ENCODE results near the gene CCDC9B.

The CCDC9B gene

DNA sequence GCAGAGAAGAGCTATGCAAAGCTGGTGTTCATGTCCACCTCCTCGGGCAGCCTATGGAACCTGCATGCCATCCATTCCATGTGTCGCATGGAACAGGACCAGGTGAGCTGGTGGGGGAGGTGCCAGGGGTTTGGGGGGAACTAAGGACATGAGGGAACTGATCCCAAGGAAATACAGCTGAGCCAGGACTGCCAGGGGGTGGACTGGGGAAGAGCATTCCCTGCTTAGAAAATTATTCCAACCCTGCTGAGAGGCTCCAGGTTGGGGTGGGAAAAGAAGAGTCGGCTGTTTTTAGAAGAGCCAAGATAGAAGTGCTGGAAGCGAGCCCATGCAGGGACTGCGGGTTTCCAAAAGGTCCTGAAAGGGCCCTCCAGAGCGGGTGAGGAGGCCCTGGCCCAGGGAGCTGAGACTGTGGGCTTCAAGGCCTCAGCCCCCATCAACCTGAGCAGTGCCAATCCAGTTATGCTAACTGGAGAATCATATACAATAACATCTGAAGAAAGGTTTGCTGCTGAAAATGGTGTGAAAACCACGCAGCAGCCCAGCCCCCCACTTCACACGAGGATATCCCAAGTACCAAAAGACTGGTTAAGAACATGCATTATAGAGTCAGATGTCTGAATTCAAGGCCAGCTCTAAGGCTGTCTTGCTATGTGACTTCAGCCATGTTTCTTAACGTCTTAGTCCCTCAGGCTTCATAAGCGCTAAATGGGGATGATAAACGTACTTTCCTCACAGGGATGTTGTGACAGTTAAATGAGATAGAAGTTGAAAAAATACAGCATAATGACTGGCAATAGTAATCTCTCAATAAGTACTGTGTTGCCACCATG is 25.1 kb upstream of the CCDC9B start:
- ATAC-seq (no peak), DNase-seq (no peak)

DNA sequence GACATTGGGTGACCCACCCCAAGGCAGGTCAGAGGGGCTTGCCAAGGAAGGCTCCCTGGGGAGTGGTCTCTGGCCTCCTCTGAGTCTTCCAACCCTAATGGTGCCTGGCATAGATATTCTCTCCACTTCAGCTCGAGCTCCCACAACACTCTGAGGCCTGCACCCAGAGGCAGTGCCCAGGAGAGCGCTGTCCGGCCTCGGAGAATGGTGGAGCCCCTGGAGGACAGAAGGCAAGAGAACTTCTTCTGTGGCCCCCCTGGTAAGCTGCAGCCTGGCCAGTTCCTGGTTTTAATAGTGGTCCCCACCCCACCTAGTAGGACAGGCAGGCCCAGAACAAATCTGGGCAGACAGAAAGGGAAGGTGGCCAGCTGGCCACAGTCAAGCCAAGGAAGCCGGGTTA is 24.3 kb upstream of the CCDC9B start:
- DNase-seq (no peak), ATAC-seq (no peak)

DNA sequence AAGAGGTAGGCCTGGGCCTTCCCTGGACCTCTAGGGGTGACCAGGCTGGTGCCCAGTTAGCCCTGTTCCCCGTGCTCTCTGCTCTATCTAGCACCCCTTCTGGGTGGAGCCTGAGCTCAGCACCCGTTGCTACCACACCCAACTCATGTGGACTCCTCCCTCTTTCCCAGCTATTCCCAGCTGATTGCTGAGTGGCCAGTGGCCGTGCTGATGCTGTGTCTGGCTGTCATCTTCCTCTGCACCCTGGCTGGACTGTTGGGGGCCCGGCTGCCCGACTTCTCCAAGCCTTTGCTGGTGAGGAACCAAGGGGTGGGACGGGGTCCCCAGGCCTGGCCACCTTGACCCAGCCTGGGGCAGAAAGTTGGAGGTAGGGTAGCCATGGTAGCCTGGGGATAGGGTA is 23.5 kb upstream of the CCDC9B start:
- ATAC-seq, result no peak
- DNase-seq, result no peak

DNA sequence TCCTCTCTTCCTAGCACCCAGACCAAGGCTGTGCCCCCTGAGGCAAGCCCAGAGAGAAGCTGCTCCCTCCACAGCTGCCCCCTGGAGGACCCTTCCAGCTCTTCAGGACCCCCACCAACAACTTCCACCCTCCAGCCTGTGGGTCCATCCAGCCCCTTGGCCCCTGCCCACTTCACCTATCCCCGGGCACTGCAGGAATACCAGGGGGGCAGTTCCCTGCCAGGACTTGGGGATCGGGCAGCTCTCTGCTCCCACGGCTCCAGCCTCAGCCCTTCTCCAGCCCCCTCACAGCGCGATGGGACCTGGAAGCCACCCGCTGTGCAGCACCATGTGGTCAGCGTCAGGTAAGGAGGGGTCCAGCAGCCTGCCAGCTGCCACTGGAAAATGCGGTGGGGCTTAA is 22.9 kb upstream of the CCDC9B start:
- DNase-seq (no peak), ATAC-seq (no peak)

DNA sequence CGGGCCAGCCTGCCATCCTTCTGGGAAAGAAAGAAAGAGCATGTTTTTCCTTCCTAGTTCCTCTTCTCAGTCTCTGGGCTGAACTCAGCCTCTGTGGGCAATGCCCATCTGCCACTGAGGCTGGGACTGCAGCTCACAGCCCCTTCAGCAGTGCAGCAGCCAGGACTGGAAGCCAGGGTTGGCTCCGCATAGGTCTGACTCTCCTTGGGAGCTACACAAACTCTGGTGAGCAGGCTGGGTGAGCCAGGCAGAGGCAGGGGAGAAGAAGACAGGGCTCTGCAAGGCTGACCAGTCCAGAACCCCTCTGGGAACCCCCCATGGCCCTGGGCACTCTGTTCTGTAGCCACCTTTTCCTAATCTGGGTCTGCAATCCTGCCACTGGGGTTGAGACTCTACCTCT is 20.9 kb upstream of the CCDC9B start:
- ATAC-seq (no peak), DNase-seq (no peak)

DNA sequence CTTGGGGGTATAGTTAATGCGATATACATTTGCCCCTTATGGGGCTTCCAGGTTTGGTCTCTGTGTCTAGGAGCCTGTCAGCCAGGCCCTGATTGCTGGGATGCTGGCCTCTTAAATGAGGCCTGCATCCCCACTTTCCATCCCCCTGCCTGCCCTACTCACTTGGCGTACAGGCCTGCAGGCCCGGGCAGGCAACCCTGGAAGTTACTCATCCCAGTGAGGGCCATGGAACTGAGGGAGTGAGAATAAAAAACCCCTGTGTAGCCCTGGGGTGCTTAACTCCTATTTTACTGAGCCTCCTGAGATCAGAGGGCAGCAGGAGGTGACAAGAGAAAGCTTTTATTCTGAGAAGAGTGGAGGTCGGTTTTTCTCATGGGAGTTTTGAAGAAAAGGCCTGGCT is 19.3 kb upstream of the CCDC9B start:
- DNase-seq (no peak), ATAC-seq (no peak)

DNA sequence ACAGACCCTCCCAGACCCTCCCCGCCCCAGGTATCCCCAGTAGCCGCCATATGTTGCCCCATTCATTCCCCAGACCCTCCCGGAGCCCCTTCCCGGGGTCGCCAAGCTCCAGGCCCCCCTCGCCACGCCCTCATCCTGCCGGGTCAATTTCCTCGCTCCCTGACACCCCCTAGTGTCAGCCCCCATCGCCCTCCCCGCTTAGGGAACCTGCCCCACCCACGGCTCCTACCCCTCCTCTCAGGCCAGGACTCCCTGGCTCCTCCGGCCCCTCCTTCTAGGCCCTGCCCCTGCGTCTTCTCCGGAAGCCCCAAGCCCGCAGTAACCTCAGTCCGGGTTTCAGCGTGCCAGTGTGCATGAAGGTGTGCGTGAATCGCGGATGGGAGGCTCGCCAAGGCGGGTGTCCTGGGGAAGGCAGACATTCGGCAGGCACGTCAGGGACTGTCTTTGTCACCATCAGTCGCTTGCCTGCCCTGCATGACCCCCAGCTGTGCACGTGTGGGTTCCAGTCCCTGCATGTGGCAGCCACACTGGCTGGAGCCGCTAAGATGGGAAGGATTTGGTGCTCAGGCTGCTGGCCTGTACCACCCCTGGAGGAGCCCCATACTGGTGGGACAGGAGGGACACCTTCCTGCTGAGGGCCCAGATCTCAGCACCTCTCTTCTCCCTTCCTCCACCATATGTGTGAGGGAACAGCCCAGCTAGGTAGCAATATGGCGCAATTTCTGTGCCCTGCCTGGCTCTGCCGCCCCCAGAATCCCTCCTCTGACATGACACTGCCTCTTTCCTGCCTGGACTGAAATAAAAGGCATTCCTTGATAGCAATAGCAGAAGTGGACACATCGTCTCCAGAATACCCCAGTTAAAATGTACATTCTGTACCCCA is 18.0 kb upstream of the CCDC9B start:
- ATAC-seq (peak; percentile 24), DNase-seq (peak; percentile 31)

DNA sequence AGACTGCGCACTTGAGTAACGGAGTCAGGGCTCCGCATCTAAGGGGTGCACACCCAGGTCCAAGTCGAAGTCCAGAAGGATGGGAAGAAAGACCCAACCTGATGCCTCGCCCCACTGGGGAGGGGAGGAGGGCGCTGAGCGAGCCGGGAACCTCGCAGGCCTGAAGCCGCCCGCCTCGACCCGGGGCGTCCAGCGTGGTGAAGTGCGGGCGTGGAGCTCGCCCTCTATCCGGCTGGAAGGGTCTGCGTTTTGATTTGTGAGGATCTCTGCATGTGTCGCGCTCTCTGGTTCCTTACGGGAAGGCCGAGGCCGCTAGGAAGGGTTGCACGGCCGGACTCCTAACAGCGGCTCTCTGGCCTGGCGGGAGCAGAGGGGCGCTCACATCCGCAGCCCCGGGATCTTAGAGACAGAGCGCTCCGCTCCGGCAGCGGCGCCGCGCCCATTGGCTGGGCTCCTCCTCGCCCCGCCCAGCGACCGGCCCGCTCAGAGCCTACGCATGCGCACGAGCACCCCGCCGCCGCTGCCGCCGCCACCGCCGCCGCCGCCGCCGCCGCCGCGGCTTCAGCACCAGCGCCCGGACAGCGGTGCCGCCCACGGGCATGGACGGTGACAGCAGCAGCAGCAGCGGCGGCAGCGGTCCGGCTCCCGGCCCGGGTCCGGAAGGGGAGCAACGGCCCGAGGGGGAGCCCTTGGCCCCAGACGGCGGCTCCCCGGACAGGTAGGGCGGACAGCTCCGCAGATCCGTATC is 17.2 kb upstream of the CCDC9B start, which contains the start of gene DISP2:
Gene DISP2 (plus strand): TSS at position 497 of the 748 bp plus-strand sequence. CDS start 103 bp downstream, at position 600.
- ATAC-seq, result peak; percentile 90
- DNase-seq, result peak; percentile 95

DNA sequence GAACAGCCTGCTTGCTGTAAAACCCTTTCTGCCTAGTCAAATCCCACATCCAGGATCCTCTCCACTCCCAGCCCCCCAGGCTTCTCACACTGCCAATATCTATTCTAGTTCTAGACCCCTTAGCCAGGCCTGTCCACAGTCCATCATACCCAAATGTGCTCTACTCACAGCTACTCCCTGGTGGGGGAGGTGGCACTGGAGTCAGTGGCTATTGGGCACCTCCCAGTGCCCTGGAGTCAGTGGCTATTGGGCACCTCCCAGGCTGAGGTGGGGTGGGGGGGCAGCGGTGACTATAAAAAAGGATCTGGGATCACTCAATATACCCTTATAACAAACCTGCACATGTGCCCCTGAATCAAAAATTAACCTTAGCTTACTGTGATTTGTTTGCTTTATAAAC is 16.5 kb upstream of the CCDC9B start:
- ATAC-seq, result no peak
- DNase-seq, result no peak

DNA sequence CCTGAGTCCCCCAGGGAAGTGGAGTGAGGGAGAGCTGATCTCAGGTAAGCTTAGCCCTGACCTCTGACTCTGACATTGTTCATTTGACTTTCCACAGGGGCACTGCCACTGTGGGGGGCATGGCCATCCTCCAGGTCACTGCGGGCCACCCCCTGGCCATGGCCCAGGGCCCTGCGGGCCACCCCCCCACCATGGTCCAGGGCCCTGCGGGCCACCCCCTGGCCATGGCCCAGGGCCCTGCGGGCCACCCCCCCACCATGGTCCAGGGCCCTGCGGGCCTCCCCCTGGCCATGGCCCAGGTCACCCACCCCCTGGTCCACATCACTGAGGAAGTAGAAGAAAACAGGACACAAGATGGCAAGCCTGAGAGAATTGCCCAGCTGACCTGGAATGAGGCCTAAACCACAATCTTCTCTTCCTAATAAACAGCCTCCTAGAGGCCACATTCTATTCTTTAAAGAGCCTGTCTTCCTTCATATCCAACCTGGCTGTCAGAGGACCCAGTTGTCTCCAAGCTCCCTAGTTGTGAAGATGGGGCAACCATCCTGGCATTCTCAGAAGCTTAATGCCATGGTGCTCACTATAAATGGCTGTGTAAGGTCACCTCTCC is 15.3 kb upstream of the CCDC9B start:
- ATAC-seq, result no peak
- no peak for DNase-seq

DNA sequence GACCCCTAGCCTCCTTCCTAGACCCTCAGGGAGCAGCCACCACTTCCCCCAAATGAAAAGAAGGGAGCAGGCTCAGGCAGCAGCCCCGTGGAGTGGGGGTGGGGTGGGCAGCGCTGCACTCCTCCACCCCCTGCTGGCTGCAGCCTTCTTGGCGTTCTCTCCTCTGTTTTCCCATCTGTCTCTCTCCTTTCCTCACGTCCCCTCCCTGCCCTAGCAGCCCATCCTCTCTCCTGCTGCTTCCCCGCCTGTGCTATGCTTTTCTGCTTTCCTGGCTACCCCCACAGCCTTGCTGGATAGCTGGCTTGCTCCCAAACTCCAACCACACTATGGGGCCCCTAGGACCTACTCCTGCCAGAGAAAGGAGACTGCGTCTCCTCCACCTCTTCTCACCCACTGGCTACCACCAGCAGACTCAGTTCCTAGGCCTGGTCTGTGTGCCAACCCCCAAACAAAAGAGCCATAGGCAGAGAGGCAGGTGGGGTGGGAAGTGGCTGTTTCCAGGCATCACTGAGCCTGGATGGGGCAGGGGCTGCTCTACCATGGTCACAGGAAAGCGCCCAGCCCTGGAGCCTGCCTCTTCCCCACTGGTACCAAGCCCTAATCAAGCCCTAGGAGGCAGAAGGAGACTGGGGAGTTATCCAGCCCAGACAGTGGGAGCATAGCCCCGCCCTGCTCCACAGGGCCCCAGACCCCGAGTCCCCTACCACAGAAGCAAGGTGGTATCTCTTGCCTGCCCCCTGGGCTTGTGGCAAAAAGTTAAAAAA is 13.9 kb upstream of the CCDC9B start:
- ATAC-seq (no peak), DNase-seq (no peak)

DNA sequence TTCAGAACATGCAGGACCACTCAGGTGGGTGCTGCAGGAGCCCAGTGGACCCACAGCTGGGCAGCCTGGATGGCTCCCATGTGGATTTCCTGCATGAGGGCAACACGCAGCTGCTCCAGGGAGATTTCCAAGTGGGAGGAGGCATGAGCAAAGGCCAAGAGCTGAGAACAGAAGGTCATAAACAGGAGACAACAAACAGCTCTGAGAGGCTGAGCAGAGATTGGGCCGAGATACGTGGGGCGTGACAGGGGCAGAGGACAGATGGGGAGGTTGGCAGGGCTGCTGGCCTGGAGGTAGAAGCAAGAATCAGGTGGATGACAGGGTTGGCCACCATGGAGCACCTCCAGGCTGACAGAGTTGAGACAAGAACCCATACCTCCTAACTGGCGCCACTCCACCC is 13.0 kb upstream of the CCDC9B start:
- no peak for ATAC-seq
- no peak for DNase-seq

DNA sequence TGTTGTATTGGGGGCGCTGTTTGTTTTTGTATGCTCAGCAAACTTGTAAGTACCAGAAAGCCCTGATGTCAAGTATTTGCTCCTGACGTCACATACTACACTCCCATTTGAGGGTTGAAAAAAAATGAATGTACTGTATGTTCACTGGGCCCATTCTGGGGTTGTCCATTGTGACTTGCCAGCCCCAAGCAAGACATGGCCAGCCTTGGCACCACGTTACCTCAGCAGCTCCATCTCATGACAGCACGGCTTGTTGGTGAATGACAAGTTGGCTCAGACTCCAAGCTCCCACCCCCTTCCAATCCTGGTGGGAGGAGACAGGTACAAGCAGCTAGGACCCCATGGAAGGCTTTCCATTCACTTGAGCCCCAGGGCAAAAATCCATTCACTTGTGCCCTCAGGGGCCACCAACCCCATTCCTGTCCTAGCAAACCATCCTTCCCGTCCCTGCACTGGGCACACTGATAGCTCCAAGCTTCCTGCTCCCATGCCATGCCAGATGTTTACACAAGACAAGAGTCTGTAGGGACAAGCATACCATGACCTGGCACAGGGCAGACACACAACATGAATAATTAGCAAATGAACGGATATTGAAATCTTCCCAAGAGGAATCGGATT is 11.7 kb upstream of the CCDC9B start:
- DNase-seq (no peak), ATAC-seq (no peak)

DNA sequence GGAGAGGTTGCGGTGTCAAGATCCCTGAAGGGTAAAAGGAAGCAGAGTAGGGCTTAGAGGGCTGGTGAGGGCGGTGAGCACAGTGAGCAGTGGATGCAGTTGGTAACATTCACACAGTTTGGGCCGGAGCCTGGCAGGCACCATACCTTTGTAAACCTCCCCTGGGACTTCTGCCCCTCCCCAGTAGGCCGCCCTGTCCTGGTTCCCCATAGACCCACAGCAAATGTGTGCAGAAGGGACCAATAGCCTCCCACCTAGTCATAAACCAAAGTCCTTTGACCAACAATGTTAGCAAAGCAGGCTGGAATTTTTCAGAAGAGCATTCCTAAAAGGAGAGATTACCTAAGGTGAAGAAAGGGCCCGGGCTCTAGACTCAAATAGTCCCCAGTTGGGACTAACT is 8.4 kb upstream of the CCDC9B start:
- DNase-seq, result no peak
- no peak for ATAC-seq

DNA sequence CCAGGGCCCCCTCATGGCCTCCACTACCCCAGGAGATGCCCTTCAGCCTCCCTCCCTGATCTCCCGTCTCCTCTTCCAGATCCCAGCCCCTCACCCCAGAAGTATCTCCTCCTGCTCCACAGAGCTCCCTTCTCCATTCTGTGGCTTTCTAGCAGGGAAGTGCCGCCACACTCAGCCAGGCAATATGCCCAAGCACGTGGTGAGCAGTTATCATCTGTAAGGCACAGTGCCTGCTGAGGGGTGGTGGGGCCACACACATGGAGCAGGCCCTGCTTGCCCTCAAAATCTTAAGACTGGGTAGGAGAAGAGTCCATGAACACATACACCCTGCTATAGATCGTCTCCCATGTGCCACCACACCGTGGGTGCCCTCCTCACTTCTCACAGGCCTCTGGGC is 7.7 kb upstream of the CCDC9B start:
- ATAC-seq, result no peak

DNA sequence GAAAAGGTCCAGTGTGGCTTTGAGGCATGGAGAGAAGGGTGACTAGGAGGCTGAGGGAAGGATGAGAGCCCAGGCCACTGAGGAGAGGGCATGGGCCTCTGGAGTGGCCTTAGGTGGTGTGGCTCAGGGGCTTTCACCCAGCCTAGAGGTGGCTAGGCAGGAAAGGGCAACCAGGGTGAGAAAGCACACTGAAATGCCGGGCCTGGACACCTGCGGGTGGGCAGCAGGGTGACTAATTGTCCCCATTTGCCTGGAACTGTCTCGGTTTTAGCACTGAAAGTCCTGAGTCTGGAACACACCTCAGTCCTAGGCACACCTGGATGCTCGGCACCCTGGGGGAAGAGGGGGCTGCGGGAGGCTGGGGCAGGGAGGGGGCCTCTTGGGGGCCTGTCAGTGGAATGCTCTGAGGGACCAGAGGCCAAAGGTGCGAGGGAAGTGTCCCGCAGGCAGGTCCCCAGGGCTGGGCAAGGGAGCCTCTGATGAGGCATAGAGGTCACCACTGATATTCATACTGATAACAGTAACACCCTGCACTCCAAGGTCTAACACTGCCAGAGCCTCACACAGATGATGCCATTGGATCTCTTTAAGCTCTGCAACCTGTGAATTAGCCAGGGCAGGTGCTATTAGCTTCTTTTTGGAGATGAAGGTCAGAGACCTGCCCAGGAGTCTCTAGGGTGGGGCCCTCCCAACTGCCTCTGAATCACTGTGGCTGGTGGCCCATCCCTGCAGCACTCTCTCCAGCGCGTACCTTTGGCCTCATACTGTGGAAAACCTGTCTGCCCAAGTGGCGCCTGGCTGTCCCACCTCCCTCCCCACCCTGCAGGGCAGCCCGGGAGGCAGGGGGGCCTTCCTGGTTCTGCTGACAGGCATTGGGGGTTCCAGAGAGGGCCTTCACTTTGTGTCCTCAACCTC is 7.1 kb upstream of the CCDC9B start:
- DNase-seq (no peak), ATAC-seq (peak; percentile 13)

More for the DNA sequence above, 7.7 kb upstream of the CCDC9B start:
- no peak for DNase-seq

DNA sequence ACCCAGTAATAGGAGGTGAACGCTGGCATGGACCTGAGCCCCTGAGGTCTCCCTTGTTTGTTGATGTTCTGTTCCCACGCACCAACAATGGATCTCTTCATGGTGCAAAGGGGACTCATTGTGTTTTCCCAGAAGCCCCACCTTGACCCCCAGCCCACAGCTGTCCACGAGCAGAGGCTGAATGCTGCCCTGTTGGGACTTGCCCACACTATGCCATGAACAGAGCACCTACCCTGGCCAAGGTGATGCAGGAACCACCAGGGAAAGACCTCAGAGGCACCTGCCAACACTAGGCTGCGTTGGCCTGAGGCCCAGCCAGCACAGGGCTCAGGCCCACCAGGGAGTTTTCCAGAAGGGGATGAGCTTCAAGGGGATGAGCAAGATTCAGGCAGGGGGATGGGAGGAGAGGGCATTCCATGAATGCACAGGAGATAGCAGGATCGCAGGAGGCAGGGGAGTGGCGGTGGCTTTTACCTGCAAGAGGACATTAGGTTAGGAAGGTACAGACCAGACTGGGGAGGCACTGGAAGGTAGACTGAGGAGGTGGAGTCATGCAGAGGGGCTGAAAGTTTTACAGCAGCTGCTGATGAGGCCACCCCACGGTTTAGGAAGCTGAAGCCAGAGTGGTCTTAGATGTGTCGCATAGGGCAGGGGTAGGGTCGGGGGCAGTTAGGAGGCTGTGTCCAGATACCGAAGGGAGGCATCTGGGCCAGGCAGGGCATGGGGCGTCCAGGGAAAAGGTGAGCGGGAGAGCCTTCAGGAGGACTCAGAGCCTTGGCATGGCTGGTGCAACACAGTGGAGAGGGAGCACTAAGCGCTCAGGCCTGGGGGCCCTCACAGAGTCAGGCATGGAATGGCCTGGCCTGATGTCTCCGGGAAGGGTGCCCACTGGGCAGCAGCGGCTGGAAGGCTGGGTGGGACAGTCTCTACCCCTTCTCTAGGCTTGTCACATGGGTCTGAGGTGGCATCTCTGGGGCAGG is 6.1 kb upstream of the CCDC9B start:
- ATAC-seq, result no peak
- no peak for DNase-seq

DNA sequence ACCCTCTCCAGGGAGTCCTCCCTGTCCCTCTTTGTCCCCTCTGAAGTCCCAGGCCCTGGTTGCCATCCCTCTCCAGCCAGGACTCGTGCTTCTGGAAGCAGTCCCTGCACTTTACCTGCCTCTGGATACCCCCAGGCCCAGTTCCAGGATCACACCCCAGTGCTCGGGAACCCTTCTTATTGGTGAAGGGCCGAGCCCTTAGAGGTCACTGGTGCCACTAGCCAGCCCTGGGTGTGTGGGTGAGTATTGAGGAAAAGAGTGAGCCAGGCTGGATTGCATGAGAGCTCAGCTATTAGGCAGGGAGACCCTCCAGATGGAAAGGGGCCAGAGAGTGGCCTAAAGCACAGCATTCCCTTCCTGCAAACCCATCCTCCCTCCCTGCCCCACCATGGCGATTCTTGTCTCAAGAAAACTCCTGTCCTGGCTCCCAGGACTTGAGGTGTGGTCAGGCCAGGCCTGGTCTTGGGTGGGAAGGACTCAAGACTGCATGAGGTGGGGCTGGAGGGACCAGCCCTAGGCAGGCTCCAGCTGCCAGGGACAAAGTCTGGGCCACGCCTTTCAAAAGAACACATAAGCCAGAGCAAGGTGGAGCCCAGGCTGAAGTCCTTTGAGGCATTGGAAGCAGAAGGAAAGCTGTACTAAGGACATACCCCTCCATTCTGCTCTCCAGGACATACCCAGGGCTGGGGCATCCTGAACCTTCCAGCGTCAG is 5.3 kb upstream of the CCDC9B start:
- DNase-seq (no peak), ATAC-seq (no peak)

Data from stimulated activated naive CD8-positive, alpha-beta T cell treated with anti-CD3 and anti-CD28 coated beads, Interleukin-15, Interleukin-2, amounts not matched to agents 100 U/mL and 50 U/mL, for 24 hours (primary cell).